HUES6 (cell line): ENCODE results near the gene RASSF8.
"Not testable (repeated sequence)": the region's sequence is repeated elsewhere in the genome, so short reads cannot be mapped to it uniquely, and the experiment has no call there.

Source experiments
- H3K27ac ChIP-seq: 2 replicates; pipeline ENCODE4 v1.7.0; 2013; ENCODE audit warnings: low read depth, mild to moderate bottlenecking, low read length, inconsistent platforms
- H3K27me3 ChIP-seq: 2 replicates; pipeline ENCODE4 v1.6.1; 2013; ENCODE audit warnings: low read length; ENCODE audit not compliant: control insufficient read depth, insufficient read depth
- H3K36me3 ChIP-seq: 2 replicates; pipeline ENCODE4 v1.6.1; 2013; ENCODE audit warnings: low read length; ENCODE audit not compliant: control insufficient read depth, insufficient read depth
- H3K4me1 ChIP-seq: 2 replicates; pipeline ENCODE4 v1.6.1; 2013; ENCODE audit warnings: low read length; ENCODE audit not compliant: control insufficient read depth, insufficient read depth
- H3K4me3 ChIP-seq: 2 replicates; pipeline ENCODE4 v1.5.1; 2013; ENCODE audit warnings: low read depth, low read length
- H3K9ac ChIP-seq: one replicate; pipeline ENCODE4 v1.6.1; 2013; ENCODE audit warnings: mild to moderate bottlenecking, low read length
- H3K9me3 ChIP-seq: 2 replicates; pipeline ENCODE4 v1.6.1; 2013; ENCODE audit warnings: low read depth, low read length; ENCODE audit not compliant: control insufficient read depth, insufficient read depth

The RASSF8 gene

DNA sequence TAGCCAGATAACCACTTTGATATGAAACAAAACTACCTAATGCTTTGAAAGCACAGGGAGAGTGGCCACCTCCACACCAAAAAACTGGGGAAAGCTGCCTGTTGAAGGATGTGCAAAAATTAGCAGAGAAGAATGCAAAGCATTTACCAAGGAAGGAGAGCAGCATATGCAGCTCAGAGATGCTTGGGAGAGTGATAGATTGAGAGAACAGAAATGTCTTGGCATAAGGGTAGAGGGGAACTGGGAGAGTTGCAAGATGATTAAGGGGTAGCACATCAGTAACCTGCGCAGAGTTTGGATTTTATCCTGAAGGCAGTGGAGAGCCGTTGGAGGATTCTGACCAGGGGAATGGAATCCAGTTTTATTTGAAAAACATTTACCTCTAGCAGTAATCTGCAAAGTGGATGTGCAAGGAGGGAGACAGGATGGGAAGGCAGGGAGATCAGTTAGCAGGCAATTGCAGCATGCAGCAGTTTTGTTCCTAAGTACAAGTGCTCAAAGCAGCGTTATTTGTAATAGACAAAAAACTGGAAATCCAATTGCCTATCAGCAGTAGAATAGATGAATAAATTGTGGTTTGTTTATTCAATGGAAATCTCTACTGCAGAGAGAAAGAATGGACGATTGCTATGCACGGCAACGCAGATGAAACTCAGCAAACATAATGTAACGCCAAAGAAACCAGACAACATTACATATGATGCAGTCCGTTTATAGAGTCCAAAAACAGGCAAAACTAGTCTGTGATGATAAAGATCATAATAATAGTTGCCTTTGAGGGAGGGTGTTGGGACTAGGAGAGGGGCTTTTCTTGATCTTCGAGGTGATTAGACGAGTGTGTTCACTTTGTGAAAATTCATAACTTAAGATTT is 84.9 kb downstream of the RASSF8 start:
- Histone ChIP-seq H3K4me1 (peaks cover 35% of the 10 kb centered on the region), H3K27ac (no peak overlapping the region), H3K9me3 (no peaks in the 10 kb centered on the region), H3K4me3 (no peak overlapping the region), H3K36me3 (no peaks in the 10 kb centered on the region), H3K27me3 (no peaks in the 10 kb centered on the region), H3K9ac (no peak overlapping the region)

DNA sequence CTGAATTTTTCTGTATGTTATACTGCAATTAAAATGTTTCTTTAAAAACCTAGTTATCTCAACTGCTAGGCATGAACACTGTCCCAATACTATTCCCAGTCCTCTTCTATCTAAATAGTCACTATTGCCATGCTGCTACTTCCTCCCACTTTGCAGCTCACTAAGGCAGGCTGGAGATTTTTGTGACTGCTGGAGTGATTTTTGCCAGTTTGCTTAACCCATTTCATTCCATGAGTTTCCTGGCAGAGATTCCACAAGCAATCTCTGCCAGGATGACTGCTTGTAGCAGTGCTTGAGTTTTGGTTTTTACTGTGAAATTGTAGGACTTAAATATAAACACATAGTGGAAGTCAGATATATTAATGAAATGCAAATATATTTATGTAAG is 85.5 kb downstream of the RASSF8 start:
- H3K4me3 ChIP-seq: no peak overlapping the region
- no peaks in the 10 kb centered on the region for H3K36me3 ChIP-seq
- no peaks in the 10 kb centered on the region for H3K9me3 ChIP-seq
- H3K4me1 ChIP-seq: peaks cover 30% of the 10 kb centered on the region
- no peaks in the 10 kb centered on the region for H3K27me3 ChIP-seq
- H3K27ac ChIP-seq: no peak overlapping the region
- H3K9ac ChIP-seq: no peak overlapping the region

DNA sequence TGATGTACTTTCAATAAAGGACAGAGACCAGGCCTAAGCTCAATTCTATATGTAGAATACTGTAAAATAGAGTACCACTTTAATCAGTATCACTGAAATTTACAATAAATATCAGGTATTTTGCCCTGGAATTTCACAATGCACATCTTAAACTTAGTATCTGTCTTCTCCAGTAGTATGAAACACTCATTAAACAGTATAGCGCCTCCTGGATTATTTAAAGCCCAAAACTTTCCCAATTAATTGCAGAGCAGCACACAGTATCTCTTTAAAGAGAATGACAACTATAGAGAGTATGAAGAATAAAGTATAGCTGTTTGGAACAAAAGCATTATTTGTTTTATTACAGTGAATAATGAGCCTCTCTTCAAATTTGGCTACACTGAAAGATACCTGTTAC is 86.1 kb downstream of the RASSF8 start:
- H3K4me1 ChIP-seq: peaks cover 27% of the 10 kb centered on the region
- H3K9me3 ChIP-seq: no peaks in the 10 kb centered on the region
- H3K4me3 ChIP-seq: no peak overlapping the region
- no peaks in the 10 kb centered on the region for H3K27me3 ChIP-seq
- no peak overlapping the region for H3K27ac ChIP-seq
- H3K36me3 ChIP-seq: no peaks in the 10 kb centered on the region
- no peak overlapping the region for H3K9ac ChIP-seq

DNA sequence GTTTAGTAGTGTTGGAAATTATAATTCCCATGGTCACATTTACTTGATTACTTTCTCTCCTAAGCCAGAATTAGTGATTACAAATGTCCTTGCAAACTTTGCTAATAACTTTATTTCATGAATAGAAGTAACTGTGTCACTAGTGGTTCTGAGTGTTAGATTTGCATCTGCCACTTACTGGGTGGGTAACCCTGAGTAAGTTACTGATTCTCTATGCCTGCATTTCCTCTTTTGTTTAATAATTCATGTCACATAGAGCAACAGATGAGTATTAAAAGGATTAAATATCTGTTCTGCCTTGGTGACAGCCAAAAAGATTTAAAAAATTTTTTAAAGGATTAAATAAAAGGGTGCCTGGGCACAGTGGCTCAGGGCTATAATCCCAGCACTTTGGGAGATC is 87.7 kb downstream of the RASSF8 start:
- no peaks in the 10 kb centered on the region for H3K36me3 ChIP-seq
- H3K4me1 ChIP-seq: peaks cover 27% of the 10 kb centered on the region
- H3K27ac ChIP-seq: no peak overlapping the region
- no peaks in the 10 kb centered on the region for H3K9me3 ChIP-seq
- H3K4me3 ChIP-seq: no peak overlapping the region
- no peaks in the 10 kb centered on the region for H3K27me3 ChIP-seq
- no peak overlapping the region for H3K9ac ChIP-seq

DNA sequence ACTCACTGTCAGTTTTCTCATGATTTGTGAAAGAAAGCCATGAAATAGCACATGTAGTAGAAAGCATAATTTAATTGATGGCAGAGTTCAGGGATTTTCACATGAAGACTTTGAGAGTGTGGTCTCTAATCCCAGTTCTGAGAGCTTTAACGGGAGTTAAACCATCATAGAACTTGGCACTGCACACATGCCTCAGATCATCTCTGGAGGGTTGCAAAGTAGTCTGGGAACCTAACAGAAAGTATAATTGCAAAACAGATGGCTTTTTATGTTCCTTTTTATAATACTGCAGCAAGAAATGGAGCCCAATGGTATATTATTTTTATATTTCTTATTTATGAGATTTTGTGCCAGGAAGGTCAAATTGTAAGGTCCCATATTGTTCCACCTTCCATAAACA is 88.4 kb downstream of the RASSF8 start:
- Histone ChIP-seq H3K9ac (no peak overlapping the region), H3K4me1 (peaks cover 27% of the 10 kb centered on the region), H3K36me3 (no peaks in the 10 kb centered on the region), H3K27ac (no peak overlapping the region), H3K4me3 (no peak overlapping the region), H3K27me3 (no peaks in the 10 kb centered on the region), H3K9me3 (no peaks in the 10 kb centered on the region)

DNA sequence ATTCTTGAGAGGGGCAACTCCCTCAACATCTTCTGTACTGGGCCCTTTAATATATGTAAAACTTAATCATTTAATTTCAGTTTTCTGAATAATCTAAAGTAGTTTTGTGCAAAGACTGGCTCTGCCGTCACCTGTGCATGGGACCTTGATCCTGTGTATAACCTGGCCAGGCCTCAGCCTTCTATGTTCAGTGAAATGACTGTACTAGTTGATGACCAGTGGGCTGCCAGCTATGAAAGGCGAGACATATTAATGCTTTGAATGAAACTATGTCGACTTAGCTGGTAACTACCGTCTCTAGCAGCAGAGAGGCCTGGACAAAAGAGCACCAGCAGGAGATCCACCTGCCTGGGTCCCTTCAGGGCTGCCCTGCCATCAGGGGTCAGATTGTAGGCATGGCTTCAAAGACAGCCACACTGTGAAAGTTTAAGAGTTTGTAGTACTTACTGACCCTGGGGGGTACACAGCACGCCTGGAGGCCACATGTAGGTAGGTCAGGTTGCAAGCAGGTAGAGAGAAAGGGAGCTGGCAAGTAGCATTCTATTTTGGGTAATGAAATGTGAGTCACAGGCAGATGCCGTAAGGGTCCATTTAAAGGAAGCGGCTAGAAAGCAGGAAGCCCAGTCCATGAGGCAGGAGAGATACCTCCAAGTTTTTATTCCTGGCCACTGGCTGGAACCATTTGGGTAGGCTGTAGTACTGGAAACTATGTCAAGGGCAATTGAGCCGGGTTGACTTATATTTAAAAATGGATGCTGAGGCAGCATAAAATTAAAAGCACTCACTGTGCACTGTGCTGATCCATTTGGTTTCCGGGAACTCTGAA is 89.1 kb downstream of the RASSF8 start:
- H3K4me3 ChIP-seq: no peak overlapping the region
- H3K4me1 ChIP-seq: peaks cover 22% of the 10 kb centered on the region
- no peaks in the 10 kb centered on the region for H3K36me3 ChIP-seq
- H3K9me3 ChIP-seq: no peaks in the 10 kb centered on the region
- H3K27ac ChIP-seq: no peak overlapping the region
- H3K9ac ChIP-seq: no peak overlapping the region
- no peaks in the 10 kb centered on the region for H3K27me3 ChIP-seq

DNA sequence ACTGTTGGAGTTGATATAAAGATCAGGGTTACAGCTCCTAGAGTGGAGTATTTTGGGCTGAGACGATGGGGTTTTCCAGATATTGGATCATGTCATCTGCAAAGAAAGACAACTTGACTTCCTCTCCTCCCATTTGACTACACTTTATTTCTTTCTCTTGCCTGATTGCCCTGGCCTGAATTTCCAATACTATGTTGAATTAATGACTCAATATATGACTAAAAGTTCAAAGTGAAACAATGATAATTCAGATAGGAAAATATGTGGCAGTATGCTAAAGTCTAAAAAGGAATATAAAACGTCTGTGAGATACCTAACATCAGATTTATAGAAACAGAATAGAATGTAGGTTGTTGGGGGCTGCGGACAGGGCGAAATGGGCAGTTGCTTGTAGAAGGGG is 94.2 kb downstream of the RASSF8 start:
- H3K9me3 ChIP-seq: no peaks in the 10 kb centered on the region
- no peak overlapping the region for H3K9ac ChIP-seq
- no peaks in the 10 kb centered on the region for H3K27me3 ChIP-seq
- H3K4me3 ChIP-seq: no peak overlapping the region
- H3K4me1 ChIP-seq: peaks cover 21% of the 10 kb centered on the region
- no peak overlapping the region for H3K27ac ChIP-seq
- no peaks in the 10 kb centered on the region; the same call in 1 of the 2 replicates for H3K36me3 ChIP-seq

DNA sequence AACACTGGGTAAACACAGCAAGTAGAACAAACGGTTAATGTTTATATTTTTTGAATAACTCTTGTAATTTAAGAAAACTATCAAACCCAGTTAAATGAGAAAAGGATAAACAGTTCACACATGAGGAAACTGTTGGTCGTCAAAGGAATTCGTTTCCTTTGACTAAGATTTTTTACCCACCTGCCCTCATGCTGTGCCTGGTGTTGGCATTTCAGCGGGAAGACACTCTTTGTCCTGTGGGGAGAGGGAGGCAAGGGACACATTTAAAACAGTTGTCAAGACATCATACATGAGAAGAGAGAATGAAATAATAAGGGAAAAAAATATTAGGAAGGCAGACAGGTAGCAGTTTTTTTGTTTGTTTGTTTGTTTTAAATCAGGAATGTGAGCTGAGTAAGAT is 95.9 kb downstream of the RASSF8 start:
- peaks cover 14% of the 10 kb centered on the region for H3K4me1 ChIP-seq
- H3K36me3 ChIP-seq: peaks cover 10% of the 10 kb centered on the region
- H3K9me3 ChIP-seq: no peaks in the 10 kb centered on the region
- H3K27me3 ChIP-seq: no peaks in the 10 kb centered on the region
- no peak overlapping the region for H3K4me3 ChIP-seq
- no peak overlapping the region for H3K27ac ChIP-seq
- no peak overlapping the region for H3K9ac ChIP-seq

DNA sequence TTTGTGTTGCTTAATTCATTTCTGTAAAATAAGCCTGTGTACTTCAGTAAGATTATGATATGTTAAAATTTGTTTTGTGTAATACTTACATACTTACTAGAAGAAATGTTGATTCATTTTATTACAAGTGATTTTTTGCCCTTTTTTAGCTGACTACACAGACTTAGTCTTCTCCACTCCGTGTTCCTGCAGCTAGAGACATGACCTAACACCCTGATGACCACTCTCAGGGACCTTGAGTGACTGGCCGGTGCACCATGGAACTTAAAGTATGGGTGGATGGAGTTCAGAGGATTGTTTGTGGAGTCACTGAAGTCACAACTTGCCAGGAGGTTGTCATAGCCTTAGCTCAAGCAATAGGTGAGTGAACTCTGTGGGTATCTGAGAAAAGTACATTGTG is 96.6 kb downstream of the RASSF8 start:
- Histone ChIP-seq H3K27me3 (no peaks in the 10 kb centered on the region), H3K9me3 (no peaks in the 10 kb centered on the region), H3K36me3 (peaks cover 10% of the 10 kb centered on the region), H3K4me1 (peaks cover 14% of the 10 kb centered on the region), H3K4me3 (no peak overlapping the region), H3K9ac (no peak overlapping the region), H3K27ac (no peak overlapping the region)

DNA sequence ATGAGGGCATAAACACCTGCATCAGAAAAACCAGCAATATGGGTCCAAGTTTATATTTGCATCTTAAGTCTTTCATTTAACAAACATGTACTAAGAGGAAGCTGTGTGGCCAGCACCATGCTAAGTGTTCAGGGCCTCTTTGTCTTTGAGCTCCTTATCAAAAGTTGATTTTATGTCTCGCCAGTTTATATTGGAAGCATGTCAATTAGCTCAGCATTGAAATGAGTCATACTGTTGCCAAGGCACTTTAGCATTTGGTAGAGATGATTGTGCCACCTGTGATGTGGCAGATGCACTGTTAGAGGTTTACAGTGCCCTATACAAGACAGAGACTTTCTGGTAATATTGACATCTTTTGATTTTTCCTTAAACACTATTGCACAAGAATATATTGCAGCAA is 97.9 kb downstream of the RASSF8 start:
- no peak overlapping the region for H3K27ac ChIP-seq
- H3K27me3 ChIP-seq: no peaks in the 10 kb centered on the region
- H3K4me1 ChIP-seq: peaks cover 14% of the 10 kb centered on the region
- H3K4me3 ChIP-seq: no peak overlapping the region
- no peak overlapping the region for H3K9ac ChIP-seq
- H3K36me3 ChIP-seq: peaks cover 10% of the 10 kb centered on the region
- H3K9me3 ChIP-seq: no peaks in the 10 kb centered on the region

DNA sequence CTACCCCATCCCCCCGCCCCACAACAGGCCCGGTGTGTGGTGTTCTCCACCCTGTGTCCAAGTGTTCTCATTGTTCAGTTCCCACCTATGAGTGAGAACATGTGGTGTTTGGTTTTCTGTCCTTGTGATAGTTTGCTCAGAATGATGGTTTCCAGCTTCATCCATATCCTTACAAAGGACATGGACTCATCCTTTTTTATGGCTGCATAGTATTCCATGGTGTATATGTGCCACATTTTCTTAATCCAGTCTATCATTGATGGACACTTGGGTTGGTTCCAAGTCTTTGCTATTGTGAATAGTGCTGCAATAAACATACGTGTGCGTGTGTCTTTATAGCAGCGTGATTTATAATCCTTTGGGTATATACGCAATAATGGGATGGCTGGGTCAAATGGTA is 98.8 kb downstream of the RASSF8 start:
- not testable (repeated sequence) for H3K9ac ChIP-seq, H3K4me3 ChIP-seq, H3K27me3 ChIP-seq, H3K36me3 ChIP-seq, H3K27ac ChIP-seq, H3K9me3 ChIP-seq
- H3K4me1 ChIP-seq: peaks cover 14% of the 10 kb centered on the region
